ENCODE results near the gene KCNN1.

Gene KCNN1

DNA sequence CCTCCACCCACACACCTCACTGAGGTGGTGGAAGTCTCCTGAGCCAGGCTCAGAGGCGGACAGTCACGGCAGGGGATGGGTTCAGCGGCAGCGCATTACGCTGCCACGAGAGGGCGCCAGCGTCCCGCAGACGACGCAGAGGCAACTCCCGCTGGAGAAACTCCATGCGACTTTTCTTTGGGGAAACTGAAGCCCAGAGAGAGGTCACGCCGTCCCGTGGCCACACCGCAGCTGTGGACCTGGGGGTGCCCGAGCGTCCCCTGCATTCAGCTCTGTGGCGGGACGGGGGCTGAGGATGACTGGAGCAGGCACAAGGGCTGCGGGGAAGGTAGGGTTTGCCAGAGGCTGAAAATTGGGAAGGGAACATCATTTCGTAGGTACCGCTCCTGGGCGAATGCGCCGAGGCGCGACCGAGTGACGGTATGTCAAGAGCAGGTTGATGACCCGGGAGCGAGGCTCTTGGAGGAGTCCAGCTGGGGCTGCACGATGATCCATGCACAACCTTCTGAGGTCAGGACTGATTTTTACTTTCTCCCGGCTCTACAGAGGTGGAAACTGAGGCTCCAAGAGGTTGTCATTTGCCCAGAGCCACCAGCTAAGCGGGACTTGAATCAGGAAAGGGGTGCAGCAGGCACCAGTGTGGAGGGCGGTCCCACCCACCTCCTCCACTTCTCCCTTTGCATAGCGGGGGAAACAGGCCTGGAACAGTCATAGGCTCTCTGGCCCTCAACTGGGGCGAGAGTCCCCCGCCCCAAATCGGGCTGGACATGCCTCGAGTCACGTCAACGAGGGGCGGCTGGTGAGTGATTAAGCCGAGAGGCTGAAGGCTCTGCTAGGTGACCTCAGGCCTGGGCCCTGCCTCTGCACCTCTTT is 40.4 kb downstream of the KCNN1 start:
- peak; percentile 85 for DNase-seq (ENCODE audit: extremely low spot score)
- POLR2A ChIA-PET: interaction anchor here (1.1 to 1.5 kb wide), 3 partner anchors 10 to 75 kb away, joined by 3 to 4 read pairs (median 3); partner anchors contain the start of gene CCDC124
- CTCF ChIA-PET: interaction anchor here (0.5 to 1.3 kb wide), 4 partner anchors 50 to 566 kb away, joined by 3 to 6 read pairs (median 4); no protein-coding TSS in a partner anchor
- TF ChIP-seq, protein P1, sequence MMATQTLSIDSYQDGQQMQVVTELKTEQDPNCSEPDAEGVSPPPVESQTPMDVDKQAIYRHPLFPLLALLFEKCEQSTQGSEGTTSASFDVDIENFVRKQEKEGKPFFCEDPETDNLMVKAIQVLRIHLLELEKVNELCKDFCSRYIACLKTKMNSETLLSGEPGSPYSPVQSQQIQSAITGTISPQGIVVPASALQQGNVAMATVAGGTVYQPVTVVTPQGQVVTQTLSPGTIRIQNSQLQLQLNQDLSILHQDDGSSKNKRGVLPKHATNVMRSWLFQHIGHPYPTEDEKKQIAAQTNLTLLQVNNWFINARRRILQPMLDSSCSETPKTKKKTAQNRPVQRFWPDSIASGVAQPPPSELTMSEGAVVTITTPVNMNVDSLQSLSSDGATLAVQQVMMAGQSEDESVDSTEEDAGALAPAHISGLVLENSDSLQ (IDR thresholded peaks at IDR 0.05): no peak
- TF ChIP-seq CTBP1 (IDR thresholded peaks at IDR 0.05; ENCODE audit: borderline replicate concordance) (0 out of 2 replicates have a peak, but pooled peaks have one; percentile 7), LEF1 (IDR thresholded peaks at IDR 0.05; ENCODE audit: borderline replicate concordance) (no peak), SUZ12 (IDR thresholded peaks at IDR 0.05) (no peak)

- DNase-seq (ENCODE audit: extremely low spot score): peak; percentile 94
- ChIA-PET CTCF (interaction anchor here (0.6 to 1.3 kb wide), 4 partner anchors 49 to 567 kb away, joined by 3 to 6 read pairs (median 4); no protein-coding TSS in a partner anchor), POLR2A (interaction anchor here (1.1 to 1.5 kb wide), 3 partner anchors 9 to 75 kb away, joined by 3 to 4 read pairs (median 3); partner anchors contain the start of gene CCDC124)
- TF ChIP-seq ELF4 (IDR thresholded peaks at IDR 0.05) (no peak), L3MBTL2 (conservative IDR thresholded peaks at IDR 0.05) (no peak; the same call in 1 of the 2 replicates), LEF1 (IDR thresholded peaks at IDR 0.05; ENCODE audit: borderline replicate concordance) (0 out of 2 replicates have a peak, but pooled peaks have one; percentile 12), FOXM1 (IDR thresholded peaks at IDR 0.05; ENCODE audit: borderline replicate concordance) (no peak), NFRKB (IDR thresholded peaks at IDR 0.05) (no peak), ZNF384 (IDR thresholded peaks at IDR 0.05) (no peak), SP1 (IDR thresholded peaks at IDR 0.05) (no peak), CTBP1 (IDR thresholded peaks at IDR 0.05; ENCODE audit: borderline replicate concordance) (no peak)
Observed at GRCh38 chr19:18007917-18008673, 41.2 kb downstream of the KCNN1 start, which contains the start of gene ARRDC2. TSS of gene ARRDC2 (plus strand) at chr19:18008170. CDS start at chr19:18008311, 141 bp downstream.

DNA sequence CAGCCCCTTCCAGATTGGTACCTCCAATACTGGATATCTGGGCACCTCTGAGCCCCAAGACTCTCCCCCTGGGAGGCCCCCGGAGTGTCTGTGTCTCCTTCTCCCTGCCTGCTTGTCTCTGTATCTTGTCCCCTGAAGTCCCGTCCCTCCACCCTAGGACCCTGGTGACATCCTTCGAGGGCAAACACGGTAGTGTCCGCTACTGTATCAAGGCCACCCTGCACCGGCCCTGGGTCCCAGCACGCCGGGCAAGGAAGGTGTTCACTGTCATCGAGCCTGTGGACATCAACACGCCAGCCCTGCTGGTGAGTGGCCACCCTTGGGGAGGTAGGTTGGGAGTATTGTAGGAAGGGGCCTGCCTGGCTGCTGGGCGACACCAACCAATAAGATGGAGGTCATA is 41.9 kb downstream of the KCNN1 start:
- ChIA-PET CTCF (interaction anchor here (0.8 kb wide), 1 partner anchor 71 kb away, joined by 4 read pairs; no protein-coding TSS in a partner anchor), POLR2A (interaction anchor here (1.4 kb wide), 1 partner anchor 9 kb away, joined by 3 read pairs; no protein-coding TSS in a partner anchor)
- TF ChIP-seq FOXM1 (IDR thresholded peaks at IDR 0.05; ENCODE audit: borderline replicate concordance) (no peak), NFRKB (IDR thresholded peaks at IDR 0.05) (no peak), SUZ12 (IDR thresholded peaks at IDR 0.05) (no peak), TARDBP (IDR thresholded peaks at IDR 0.05) (no peak), ZNF384 (IDR thresholded peaks at IDR 0.05) (no peak), CTBP1 (IDR thresholded peaks at IDR 0.05; ENCODE audit: borderline replicate concordance) (no peak), ELF4 (IDR thresholded peaks at IDR 0.05) (no peak), SP1 (IDR thresholded peaks at IDR 0.05) (no peak), FOXA1 (IDR thresholded peaks at IDR 0.05) (no peak), ARNT (IDR thresholded peaks at IDR 0.05) (no peak), BHLHE40 (IDR thresholded peaks at IDR 0.05; ENCODE audit: borderline replicate concordance) (no peak), L3MBTL2 (conservative IDR thresholded peaks at IDR 0.05) (no peak), LEF1 (IDR thresholded peaks at IDR 0.05; ENCODE audit: borderline replicate concordance) (no peak), FOXK2 (IDR thresholded peaks at IDR 0.05) (no peak), HDGF (IDR thresholded peaks at IDR 0.05; ENCODE audit: borderline replicate concordance) (no peak)
- TF ChIP-seq, protein P1 (IDR thresholded peaks at IDR 0.05): no peak
- no peak for DNase-seq (ENCODE audit: extremely low spot score)

DNA sequence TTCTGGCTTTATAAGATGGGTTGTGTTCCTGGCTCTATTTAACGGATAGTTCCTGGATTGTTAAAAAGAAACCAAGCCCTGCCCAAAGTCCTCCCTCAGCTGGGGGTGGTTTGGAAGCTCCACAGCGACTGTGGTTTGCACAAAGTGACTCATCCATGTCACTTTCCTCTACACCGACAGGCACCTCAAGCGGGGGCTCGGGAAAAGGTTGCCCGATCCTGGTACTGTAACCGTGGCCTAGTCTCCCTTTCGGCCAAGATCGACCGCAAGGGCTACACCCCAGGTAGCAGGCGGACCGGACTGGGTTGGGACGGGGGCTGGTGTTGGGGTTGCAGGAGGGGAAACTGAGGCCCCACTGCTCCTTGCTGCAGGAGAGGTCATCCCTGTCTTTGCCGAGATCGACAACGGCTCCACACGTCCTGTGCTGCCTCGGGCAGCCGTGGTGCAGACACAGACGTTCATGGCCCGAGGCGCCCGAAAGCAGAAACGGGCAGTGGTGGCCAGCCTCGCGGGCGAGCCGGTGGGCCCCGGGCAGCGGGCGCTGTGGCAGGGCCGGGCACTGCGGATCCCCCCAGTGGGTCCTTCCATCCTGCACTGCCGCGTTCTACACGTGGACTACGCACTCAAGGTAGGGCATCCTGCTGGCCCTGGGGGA is 42.6 kb downstream of the KCNN1 start:
- ChIA-PET POLR2A (no interaction called here), CTCF (no interaction called here)
- TF ChIP-seq ELF4 (IDR thresholded peaks at IDR 0.05) (no peak), HDGF (IDR thresholded peaks at IDR 0.05; ENCODE audit: borderline replicate concordance) (no peak), CTBP1 (IDR thresholded peaks at IDR 0.05; ENCODE audit: borderline replicate concordance) (no peak), SUZ12 (IDR thresholded peaks at IDR 0.05) (no peak), BHLHE40 (IDR thresholded peaks at IDR 0.05; ENCODE audit: borderline replicate concordance) (no peak)
- no peak for DNase-seq (ENCODE audit: extremely low spot score)

GRCh38 chr19:18010149-18010548 is 43.2 kb downstream of the KCNN1 start:
- ChIA-PET CTCF (no interaction called here), POLR2A (interaction anchor here (0.6 kb wide), 1 partner anchor 13 kb away, joined by 3 read pairs; no protein-coding TSS in a partner anchor)
- TF ChIP-seq CTBP1 (IDR thresholded peaks at IDR 0.05; ENCODE audit: borderline replicate concordance) (no peak), SUZ12 (IDR thresholded peaks at IDR 0.05) (no peak), ZNF384 (IDR thresholded peaks at IDR 0.05) (no peak), FOXK2 (IDR thresholded peaks at IDR 0.05) (no peak), BHLHE40 (IDR thresholded peaks at IDR 0.05; ENCODE audit: borderline replicate concordance) (no peak), LEF1 (IDR thresholded peaks at IDR 0.05; ENCODE audit: borderline replicate concordance) (no peak), TARDBP (IDR thresholded peaks at IDR 0.05) (no peak)
- no peak for DNase-seq (ENCODE audit: extremely low spot score)
